ENCODE data around the gene SPIN2B. TPM values are rescaled to one million over a fixed set of nuclear protein-coding genes. Genes with fewer than 3 reads are reported as not detected.
"Not testable (repeated sequence)": the region's sequence is repeated elsewhere in the genome, so short reads cannot be mapped to it uniquely, and the experiment has no call there.

Gene SPIN2B
- total and polyA plus RNA-seq, 2 donors (not counting 1 experiment from before 2014, with no cell fraction given), result 11.3 to 23.5 TPM

- H2AFZ ChIP-seq (ENCODE audit: insufficient read depth, low read depth, low read length, poor library complexity, severe bottlenecking); DNase-seq; H3K4me3 Mint-ChIP-seq; POLR2A ChIA-PET; intact Hi-C loops (cut with micrococcal nuclease); H3K4me3 ChIP-seq (ENCODE audit: control extremely low read depth in 1 of 5, extremely low read depth in 1 of 5, insufficient read depth in 1 of 5, low read depth in 2 of 5, low read length in 4 of 5); H3K27me3 ChIP-seq (replicated peaks in 1 of 4; ENCODE audit: control extremely low read depth in 1 of 4, control insufficient read depth in 3 of 4, insufficient read depth in 4 of 4, low read length in 3 of 4); H3K4me2 ChIP-seq (replicated peaks; ENCODE audit: low read depth, low read length, poor library complexity, severe bottlenecking); H3K27me3 Mint-ChIP-seq; H4K20me1 ChIP-seq (ENCODE audit: control insufficient read depth, insufficient read depth, low read length, poor library complexity, severe bottlenecking); H3K27ac Mint-ChIP-seq; H3K36me3 ChIP-seq (replicated peaks in 1 of 2; ENCODE audit: control extremely low read depth in 1 of 2, control insufficient read depth in 1 of 2, extremely low read depth in 1 of 2, insufficient read depth in 2 of 2, low read length in 1 of 2); CTCF ChIA-PET; ATAC-seq (ENCODE audit: low read depth); H3K4me1 ChIP-seq (ENCODE audit: control insufficient read depth in 2 of 2, insufficient read depth in 2 of 2, low read length in 2 of 2); H3K9me3 Mint-ChIP-seq (ENCODE audit: insufficient read depth); H3K79me2 ChIP-seq (ENCODE audit: control insufficient read depth, insufficient read depth, low read length); H3K4me1 Mint-ChIP-seq; H3K9ac ChIP-seq (ENCODE audit: low read length); H3K9me3 ChIP-seq (ENCODE audit: control extremely low read depth in 1 of 3, control insufficient read depth in 2 of 3, insufficient read depth in 1 of 3, low read length in 2 of 3); H3K27ac ChIP-seq (ENCODE audit: low read length in 2 of 2): not testable (repeated sequence)
- WGBS (ENCODE audit: insufficient coverage), result 100% methylated on average over 1 of the region's 3 CpGs
Measured at GRCh38 chrX:57136589-57136988, 15.2 kb upstream of the SPIN2B start.

GRCh38 chrX:57135287-57135686, 13.9 kb upstream of the SPIN2B start:
- Histone ChIP-seq H3K27ac (ENCODE audit: low read length in 2 of 2) (no peak overlapping the region), H2AFZ (ENCODE audit: insufficient read depth, low read depth, low read length, poor library complexity, severe bottlenecking) (no peak overlapping the region), H3K79me2 (ENCODE audit: control insufficient read depth, insufficient read depth, low read length) (no peaks in the 10 kb centered on the region), H3K9me3 (ENCODE audit: control extremely low read depth in 1 of 3, control insufficient read depth in 2 of 3, insufficient read depth in 1 of 3, low read length in 2 of 3) (no peaks in the 10 kb centered on the region), H3K27me3 (replicated peaks in 1 of 4; ENCODE audit: control extremely low read depth in 1 of 4, control insufficient read depth in 3 of 4, insufficient read depth in 4 of 4, low read length in 3 of 4) (no peaks in the 10 kb centered on the region), H3K9ac (ENCODE audit: low read length) (no peak overlapping the region), H3K4me1 (ENCODE audit: control insufficient read depth in 2 of 2, insufficient read depth in 2 of 2, low read length in 2 of 2) (no peaks in the 10 kb centered on the region), H3K4me2 (replicated peaks; ENCODE audit: low read depth, low read length, poor library complexity, severe bottlenecking) (no peak overlapping the region), H3K36me3 (replicated peaks in 1 of 2; ENCODE audit: control extremely low read depth in 1 of 2, control insufficient read depth in 1 of 2, extremely low read depth in 1 of 2, insufficient read depth in 2 of 2, low read length in 1 of 2) (no peaks in the 10 kb centered on the region), H3K4me3 (ENCODE audit: control extremely low read depth in 1 of 5, extremely low read depth in 1 of 5, insufficient read depth in 1 of 5, low read depth in 2 of 5, low read length in 4 of 5) (no peak overlapping the region), H4K20me1 (ENCODE audit: control insufficient read depth, insufficient read depth, low read length, poor library complexity, severe bottlenecking) (no peaks in the 10 kb centered on the region)
- no peaks in the 10 kb centered on the region for H3K27me3 Mint-ChIP-seq
- no peak overlapping the region for H3K4me3 Mint-ChIP-seq
- DNase-seq (no peak), ATAC-seq (ENCODE audit: low read depth) (no peak)
- no peaks in the 10 kb centered on the region for H3K9me3 Mint-ChIP-seq (ENCODE audit: insufficient read depth)
- CTCF ChIA-PET, result no interaction called here
- intact Hi-C loops (cut with micrococcal nuclease), result no loop called here
- POLR2A ChIA-PET, result no interaction called here
- H3K4me1 Mint-ChIP-seq, result no peaks in the 10 kb centered on the region
- TF ChIP-seq CTCF (IDR thresholded peaks at IDR 0.05) (no peak), EZH2 (IDR thresholded peaks at IDR 0.05; ENCODE audit: borderline replicate concordance, insufficient read depth, low read depth, low read length, poor library complexity, severe bottlenecking) (no peak)
- no peak overlapping the region for H3K27ac Mint-ChIP-seq
- no CpG with 5 or more reads among the region's 3 CpGs for WGBS (ENCODE audit: insufficient coverage)

Measured in B cell (primary cell).